ENCODE results near the gene YBX2. TPM values are rescaled to one million over a fixed set of nuclear protein-coding genes. Genes with fewer than 3 reads are reported as not detected.
"Not testable (repeated sequence)": the region's sequence is repeated elsewhere in the genome, so short reads cannot be mapped to it uniquely, and the experiment has no call there.

YBX2 gene
- total RNA-seq, 3 donors from 2014 or later: 2.6 to 3.0 (median 2.9) TPM

DNA sequence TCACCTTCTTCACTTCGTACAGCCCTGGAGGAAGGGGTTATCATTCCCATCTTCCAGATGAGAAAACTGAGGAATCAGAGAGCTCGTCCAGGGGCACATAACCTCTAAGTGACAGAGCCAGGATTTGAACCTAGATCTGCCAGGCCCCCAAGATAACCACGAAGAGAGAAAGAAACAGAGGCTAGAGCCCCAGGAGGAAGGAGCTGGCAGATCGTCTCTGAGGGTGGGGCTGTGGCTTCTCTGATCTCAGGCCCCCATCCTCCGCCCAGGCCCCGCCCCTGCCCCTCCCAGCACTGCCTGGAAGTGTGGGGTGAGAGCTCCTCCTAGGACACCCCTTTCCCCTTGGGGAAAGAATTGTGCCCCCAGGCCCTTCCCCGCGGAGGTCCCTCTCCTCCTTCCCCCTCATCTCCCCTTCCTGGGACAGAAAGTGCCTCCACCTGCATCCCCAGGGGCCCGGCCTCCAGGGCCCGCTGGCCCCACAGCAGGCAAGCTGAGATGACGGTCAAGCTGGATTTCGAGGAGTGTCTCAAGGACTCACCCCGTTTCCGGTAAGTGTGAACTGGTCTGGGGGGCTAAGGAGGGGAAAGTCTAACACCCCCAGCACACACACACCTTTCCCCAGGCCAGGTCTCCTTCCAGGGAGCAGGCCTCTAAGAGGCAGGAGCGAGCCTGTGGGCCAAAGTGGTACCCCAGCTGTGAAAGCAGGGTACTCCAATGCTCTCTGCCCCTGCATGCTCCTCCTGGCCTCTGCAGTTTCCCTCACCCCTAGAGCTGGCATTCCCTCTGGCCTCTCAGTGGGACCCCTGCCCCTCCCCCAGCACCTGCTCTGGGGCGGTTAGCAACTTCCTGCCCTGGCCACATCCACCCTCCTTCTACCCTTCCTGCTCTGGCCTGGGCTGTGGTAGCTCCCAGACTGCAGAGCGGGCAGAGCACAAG lies 42.1 kb upstream of the YBX2 start, which contains the start of gene ACAP1:
ACAP1 (plus strand) TSS at position 290 of the 936 bp plus-strand sequence; CDS start at position 496, 206 bp downstream.
- Histone ChIP-seq H3K27ac (no peak within 1 kb of the TSS), H3K4me1 (no peaks in the 10 kb centered on the region), H3K36me3 (no peaks in the 10 kb centered on the region), H3K4me3 (peak within 1 kb of the TSS; percentile 3 to 26 (median 7)), H3K9me3 (no peaks in the 10 kb centered on the region), H3K27me3 (peaks cover 0 to 28% of the 10 kb centered on the region in 2 donors)
- TF ChIP-seq POLR2AphosphoS5 (IDR thresholded peaks at IDR 0.05): no peak
- TF ChIP-seq, protein P1, sequence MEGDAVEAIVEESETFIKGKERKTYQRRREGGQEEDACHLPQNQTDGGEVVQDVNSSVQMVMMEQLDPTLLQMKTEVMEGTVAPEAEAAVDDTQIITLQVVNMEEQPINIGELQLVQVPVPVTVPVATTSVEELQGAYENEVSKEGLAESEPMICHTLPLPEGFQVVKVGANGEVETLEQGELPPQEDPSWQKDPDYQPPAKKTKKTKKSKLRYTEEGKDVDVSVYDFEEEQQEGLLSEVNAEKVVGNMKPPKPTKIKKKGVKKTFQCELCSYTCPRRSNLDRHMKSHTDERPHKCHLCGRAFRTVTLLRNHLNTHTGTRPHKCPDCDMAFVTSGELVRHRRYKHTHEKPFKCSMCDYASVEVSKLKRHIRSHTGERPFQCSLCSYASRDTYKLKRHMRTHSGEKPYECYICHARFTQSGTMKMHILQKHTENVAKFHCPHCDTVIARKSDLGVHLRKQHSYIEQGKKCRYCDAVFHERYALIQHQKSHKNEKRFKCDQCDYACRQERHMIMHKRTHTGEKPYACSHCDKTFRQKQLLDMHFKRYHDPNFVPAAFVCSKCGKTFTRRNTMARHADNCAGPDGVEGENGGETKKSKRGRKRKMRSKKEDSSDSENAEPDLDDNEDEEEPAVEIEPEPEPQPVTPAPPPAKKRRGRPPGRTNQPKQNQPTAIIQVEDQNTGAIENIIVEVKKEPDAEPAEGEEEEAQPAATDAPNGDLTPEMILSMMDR (IDR thresholded peaks at IDR 0.05): no peak
- TF ChIP-seq POLR2A (IDR thresholded peaks at IDR 0.05): no peak
- intact Hi-C loops (cut with DNase I; ENCODE audit: low total_unique reads): no loop called here
- no peak for DNase-seq (ENCODE audit: low spot score in 2 of 2)

DNA sequence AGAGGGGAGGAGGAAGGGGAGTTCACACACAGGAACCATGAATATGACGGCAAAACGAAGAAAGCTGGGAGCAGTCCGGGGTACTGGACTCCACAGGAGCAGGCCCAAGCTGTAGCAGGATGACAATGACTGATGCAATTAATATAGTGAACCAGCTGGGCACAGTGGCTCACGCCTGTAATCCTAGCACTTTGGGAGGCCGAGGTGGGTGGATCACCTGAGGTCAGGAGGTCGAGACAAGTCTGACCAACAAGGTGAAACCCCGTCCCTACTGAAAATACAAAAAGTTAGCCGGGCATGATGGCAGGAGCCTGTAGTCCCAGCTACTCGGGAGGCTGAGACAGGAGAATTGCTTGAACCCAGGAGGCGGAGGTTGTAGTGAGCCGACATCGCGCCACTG lies 41.3 kb upstream of the YBX2 start:
- H3K36me3 ChIP-seq; H3K4me1 ChIP-seq; intact Hi-C loops (cut with DNase I; ENCODE audit: low total_unique reads); DNase-seq (ENCODE audit: low spot score in 2 of 2); H3K4me3 ChIP-seq; H3K9me3 ChIP-seq; H3K27ac ChIP-seq: not testable (repeated sequence)
- H3K27me3 ChIP-seq: peaks cover 0 to 20% of the 10 kb centered on the region in 2 donors

DNA sequence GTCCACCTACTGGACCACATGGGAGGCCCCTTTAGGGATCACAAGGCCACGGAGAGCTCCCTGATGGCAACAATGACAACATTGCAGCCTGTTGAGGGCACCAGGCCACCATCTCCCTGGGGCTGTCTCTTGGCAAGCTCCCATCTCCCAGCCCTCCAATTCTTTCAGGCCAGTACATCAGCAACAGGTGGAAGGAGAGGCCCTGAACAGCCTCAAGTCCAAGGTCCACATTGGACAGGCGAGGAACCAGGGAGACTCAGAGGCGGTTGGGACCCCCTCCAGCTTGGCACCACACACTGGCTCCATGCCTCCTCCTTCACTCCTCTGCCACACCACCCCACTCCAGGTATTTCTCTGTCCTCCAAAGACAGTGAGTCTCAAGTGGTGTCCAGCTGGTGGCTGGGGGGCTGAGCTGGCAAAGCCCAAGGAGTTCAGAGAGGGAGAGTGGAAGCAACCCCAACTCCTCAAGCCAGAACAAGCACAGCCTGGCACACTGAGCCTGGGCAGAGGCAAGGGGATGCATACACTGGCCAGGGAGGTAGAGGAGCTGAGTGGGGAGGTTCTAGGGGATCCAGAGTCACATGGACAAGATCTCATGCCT lies 40.6 kb upstream of the YBX2 start:
- Histone ChIP-seq H3K4me3 (no peak overlapping the region), H3K36me3 (no peaks in the 10 kb centered on the region), H3K27me3 (peaks cover 0 to 19% of the 10 kb centered on the region in 2 donors), H3K27ac (no peak overlapping the region), H3K4me1 (no peaks in the 10 kb centered on the region), H3K9me3 (no peaks in the 10 kb centered on the region)
- intact Hi-C loops (cut with DNase I; ENCODE audit: low total_unique reads): no loop called here
- no peak for DNase-seq (ENCODE audit: low spot score in 2 of 2)
- TF ChIP-seq POLR2A (IDR thresholded peaks at IDR 0.05) (no peak), POLR2AphosphoS5 (IDR thresholded peaks at IDR 0.05) (no peak)
- TF ChIP-seq, protein P1 (IDR thresholded peaks at IDR 0.05): no peak

DNA sequence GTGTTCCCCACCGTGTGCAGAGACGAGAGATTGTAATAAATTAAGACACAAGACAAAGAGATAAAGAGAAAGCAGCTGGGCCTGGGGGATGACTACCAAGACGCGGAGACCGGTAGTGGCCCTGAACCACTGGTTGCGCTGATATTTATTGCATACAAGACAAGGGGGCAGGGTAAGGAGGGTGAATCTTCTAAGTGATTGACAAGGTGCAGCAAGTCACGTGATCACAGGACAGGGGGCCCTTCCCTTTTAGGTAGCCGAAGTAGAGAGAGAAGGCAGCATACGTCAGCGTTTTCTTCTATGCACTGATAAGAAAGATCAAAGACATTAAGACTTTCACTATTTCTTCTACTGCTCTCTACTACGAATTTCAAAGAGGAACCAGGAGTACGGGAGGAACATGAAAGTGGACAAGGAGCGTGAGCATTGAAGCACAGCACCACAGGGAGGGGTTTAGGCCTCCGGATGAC lies 38.2 kb upstream of the YBX2 start:
- H3K4me3 ChIP-seq; DNase-seq (ENCODE audit: low spot score in 2 of 2); H3K9me3 ChIP-seq; H3K4me1 ChIP-seq; H3K27ac ChIP-seq; intact Hi-C loops (cut with DNase I; ENCODE audit: low total_unique reads); H3K36me3 ChIP-seq: not testable (repeated sequence)
- peaks cover 0 to 11% of the 10 kb centered on the region in 2 donors for H3K27me3 ChIP-seq

DNA sequence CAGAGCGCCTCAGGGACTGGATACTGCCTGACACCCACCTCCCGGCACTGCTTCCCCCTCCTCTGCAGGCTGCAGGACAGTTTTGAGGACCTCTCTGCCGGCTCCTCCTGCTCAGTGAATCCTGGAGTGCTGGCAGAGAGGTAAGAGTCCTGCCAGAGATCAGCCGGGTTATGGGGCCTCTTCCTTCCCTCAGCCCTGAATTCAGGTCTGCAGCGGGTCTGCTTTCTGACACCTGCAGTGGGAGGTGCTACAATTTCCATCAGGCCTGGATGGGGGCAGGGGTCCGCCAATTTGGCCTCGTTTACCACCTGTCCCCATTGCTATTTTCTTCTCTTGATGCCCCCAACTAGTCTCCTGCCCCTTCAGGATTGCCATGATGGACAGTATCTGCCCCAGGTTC lies 37.7 kb upstream of the YBX2 start:
- Histone ChIP-seq H3K4me3 (no peak overlapping the region), H3K27me3 (peaks cover 0 to 11% of the 10 kb centered on the region in 2 donors), H3K36me3 (no peaks in the 10 kb centered on the region), H3K4me1 (no peaks in the 10 kb centered on the region), H3K9me3 (no peaks in the 10 kb centered on the region), H3K27ac (no peak overlapping the region)
- DNase-seq (ENCODE audit: low spot score in 2 of 2): no peak
- TF ChIP-seq, protein P1 (IDR thresholded peaks at IDR 0.05): no peak
- no peak for TF ChIP-seq POLR2A (IDR thresholded peaks at IDR 0.05)
- no peak for TF ChIP-seq POLR2AphosphoS5 (IDR thresholded peaks at IDR 0.05)
- intact Hi-C loops (cut with DNase I; ENCODE audit: low total_unique reads): no loop called here

DNA sequence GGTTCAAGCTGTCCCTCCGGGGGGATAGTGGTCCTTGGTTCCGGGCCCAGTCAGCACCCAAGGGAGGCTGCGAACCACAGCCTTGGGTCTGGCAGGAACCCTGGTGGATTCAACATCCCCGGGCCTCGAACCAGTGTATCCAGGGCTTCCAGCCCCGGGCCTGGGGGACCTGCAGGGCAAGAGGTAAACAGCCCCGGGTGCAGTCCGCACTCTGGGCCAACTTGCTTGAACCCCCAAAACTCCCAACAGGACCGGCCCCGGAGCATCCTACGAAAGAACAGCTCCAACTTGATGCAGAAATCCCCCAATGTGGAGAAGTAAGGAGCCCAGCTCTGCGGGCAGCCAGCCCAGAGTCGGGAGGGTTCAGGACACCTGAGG lies 36.2 kb upstream of the YBX2 start:
- Histone ChIP-seq H3K36me3 (no peaks in the 10 kb centered on the region), H3K9me3 (no peaks in the 10 kb centered on the region), H3K27me3 (peaks cover 0 to 9% of the 10 kb centered on the region in 2 donors), H3K27ac (peak overlapping the region; percentile 94 to 96), H3K4me1 (no peaks in the 10 kb centered on the region), H3K4me3 (peak overlapping the region; percentile 77 to 90 (median 86))
- intact Hi-C loops (cut with DNase I; ENCODE audit: low total_unique reads): no loop called here
- TF ChIP-seq POLR2A (IDR thresholded peaks at IDR 0.05) (no peak), POLR2AphosphoS5 (IDR thresholded peaks at IDR 0.05) (no peak)
- TF ChIP-seq, protein P1 (IDR thresholded peaks at IDR 0.05): no peak
- DNase-seq (ENCODE audit: low spot score in 2 of 2): no peak
